ENCODE data around the gene PHLPP1. TPM values are rescaled to one million over a fixed set of nuclear protein-coding genes. Genes with fewer than 3 reads are reported as not detected.

Gene PHLPP1
- total and polyA plus RNA-seq, 2 of the 13 experiments (the other 11 are each of a cell fraction or from before 2014, with no cell fraction given) = 9.8 to 18.5 TPM

- no peaks in the 10 kb centered on the region for H3K27me3 ChIP-seq (ENCODE audit: control insufficient read depth in 1 of 2, insufficient read depth in 2 of 2, low read length in 2 of 2)
- DNase-seq (ENCODE audit: low spot score) (no peak), FAIRE-seq (no peak), ATAC-seq (no peak)
- TF ChIP-seq ZBTB39 (CRISPR knock-in tag; IDR thresholded peaks at IDR 0.05) (no peak), ZNF414 (CRISPR knock-in tag; IDR thresholded peaks at IDR 0.05) (no peak), FOXO1 (CRISPR knock-in tag; IDR thresholded peaks at IDR 0.05) (no peak), ZSCAN30 (CRISPR knock-in tag; IDR thresholded peaks at IDR 0.05) (no peak), FIP1L1 (IDR thresholded peaks at IDR 0.05; ENCODE audit: borderline replicate concordance, insufficient read depth, low read depth, low read length) (no peak), HNRNPUL1 (IDR thresholded peaks at IDR 0.05; ENCODE audit: low read depth, low read length) (no peak), NAIF1 (CRISPR knock-in tag; IDR thresholded peaks at IDR 0.05; ENCODE audit: borderline replicate concordance) (no peak), ZNF710 (CRISPR knock-in tag; IDR thresholded peaks at IDR 0.05; ENCODE audit: borderline replicate concordance) (no peak), KDM3A (CRISPR knock-in tag; IDR thresholded peaks at IDR 0.05; ENCODE audit: low read depth) (no peak)
- peaks cover 12% of the 10 kb centered on the region for H3K4me1 ChIP-seq (ENCODE audit: insufficient read depth, low read length)
- intact Hi-C loops (cut with micrococcal nuclease; ENCODE audit: unreplicated experiment) = no loop called here
- H4K20me1 ChIP-seq (ENCODE audit: insufficient read depth, low read length) = no peaks in the 10 kb centered on the region
- peaks cover 1 to 6% of the 10 kb centered on the region in 2 experiments; a peak in 3 of 5 replicates for H3K36me3 ChIP-seq (replicated peaks in 1 of 2; ENCODE audit: control insufficient read depth in 1 of 2, insufficient read depth in 2 of 2, low read length in 2 of 2)
- H3K27ac ChIP-seq (ENCODE audit: extremely low read length, insufficient read depth, low read length) = no peak overlapping the region
- ChIA-PET POLR2A (no interaction called here), CTCF (ENCODE audit: low intra/inter-chr PET ratio, low total read pairs) (no interaction called here)
- H3K79me2 ChIP-seq (ENCODE audit: insufficient read depth, low read length) = no peaks in the 10 kb centered on the region
- H2AFZ ChIP-seq (ENCODE audit: low read length) = no peak overlapping the region
- in situ Hi-C loops (cut with HindIII; ENCODE audit: extremely low pct_ligation_motif_present, low pct_unique_long_range_greater_than_20kb) = no loop called here
- H3K4me3 ChIP-seq (replicated peaks in 1 of 3; ENCODE audit: insufficient read depth in 1 of 3, low read depth in 2 of 3, low read length in 3 of 3) = no peak overlapping the region
- H3K9me3 ChIP-seq (ENCODE audit: low read length) = no peaks in the 10 kb centered on the region
- no peak overlapping the region for H3K4me2 ChIP-seq (ENCODE audit: low read depth, low read length)
- no TSS peak for BruUV-seq (replicated peaks)
- no peak overlapping the region for H3K9ac ChIP-seq (ENCODE audit: insufficient read depth, low read depth, low read length)
These were observed 155.3 kb downstream of the PHLPP1 start for GRCh38 chr18:62870643-62871042.
